ENCODE measurements around the gene NVL.

Gene NVL

GRCh38 chr1:224338150-224338838 is 8.3 kb upstream of the NVL start:
- no peak for DNase-seq (ENCODE audit: low read depth, low spot score)

- no peak for DNase-seq (ENCODE audit: low read depth, low spot score)
These were observed 4.2 kb upstream of the NVL start for GRCh38 chr1:224333939-224334786.

GRCh38 chr1:224333309-224333926 is 3.4 kb upstream of the NVL start:
- peak; percentile 73 for DNase-seq (ENCODE audit: low read depth, low spot score)

GRCh38 chr1:224331824-224332223 is 1.9 kb upstream of the NVL start:
- DNase-seq (ENCODE audit: low read depth, low spot score): no peak

- DNase-seq (ENCODE audit: low read depth, low spot score): no peak
These were observed 1.4 kb upstream of the NVL start for GRCh38 chr1:224331326-224331725.

- DNase-seq (ENCODE audit: low read depth, low spot score): no peak
These were observed 509 bp downstream of the NVL start for GRCh38 chr1:224329484-224329841.

- DNase-seq (ENCODE audit: low read depth, low spot score): no peak
These were observed 1.3 kb downstream of the NVL start for GRCh38 chr1:224328644-224329043.

- DNase-seq (ENCODE audit: low read depth, low spot score): no peak
These were observed 4.0 kb downstream of the NVL start for GRCh38 chr1:224325959-224326358.

GRCh38 chr1:224321706-224322105 is 8.3 kb downstream of the NVL start:
- no peak for DNase-seq (ENCODE audit: low read depth, low spot score)

GRCh38 chr1:224317383-224318045 is 12.5 kb downstream of the NVL start:
- no peak for DNase-seq (ENCODE audit: low read depth, low spot score)

- no peak for DNase-seq (ENCODE audit: low read depth, low spot score)
These were observed 17.9 kb downstream of the NVL start for GRCh38 chr1:224312025-224312424.

GRCh38 chr1:224311503-224311902 is 18.5 kb downstream of the NVL start:
- DNase-seq (ENCODE audit: low read depth, low spot score): peak; percentile 38

- DNase-seq (ENCODE audit: low read depth, low spot score): no peak
These were observed 21.9 kb downstream of the NVL start for GRCh38 chr1:224308064-224308463.

- no peak for DNase-seq (ENCODE audit: low read depth, low spot score)
These were observed 25.2 kb downstream of the NVL start for GRCh38 chr1:224304767-224305166.

GRCh38 chr1:224302947-224303346 is 27.0 kb downstream of the NVL start:
- DNase-seq (ENCODE audit: low read depth, low spot score): no peak

GRCh38 chr1:224301391-224301790 is 28.6 kb downstream of the NVL start:
- DNase-seq (ENCODE audit: low read depth, low spot score): no peak

GRCh38 chr1:224300346-224300745 is 29.6 kb downstream of the NVL start:
- DNase-seq (ENCODE audit: low read depth, low spot score): peak; percentile 83

GRCh38 chr1:224298346-224299330 is 31.3 kb downstream of the NVL start:
- no peak for DNase-seq (ENCODE audit: low read depth, low spot score)

GRCh38 chr1:224294775-224295174 is 35.2 kb downstream of the NVL start:
- no peak for DNase-seq (ENCODE audit: low read depth, low spot score)

GRCh38 chr1:224292419-224292818 is 37.6 kb downstream of the NVL start:
- DNase-seq (ENCODE audit: low read depth, low spot score): no peak

- DNase-seq (ENCODE audit: low read depth, low spot score): peak; percentile 13
These were observed 40.6 kb downstream of the NVL start for GRCh38 chr1:224289396-224289795.

Measured in astrocyte of the hippocampus (primary cell).